Measurements from ENCODE around the gene AEBP1.

AEBP1 gene

DNA sequence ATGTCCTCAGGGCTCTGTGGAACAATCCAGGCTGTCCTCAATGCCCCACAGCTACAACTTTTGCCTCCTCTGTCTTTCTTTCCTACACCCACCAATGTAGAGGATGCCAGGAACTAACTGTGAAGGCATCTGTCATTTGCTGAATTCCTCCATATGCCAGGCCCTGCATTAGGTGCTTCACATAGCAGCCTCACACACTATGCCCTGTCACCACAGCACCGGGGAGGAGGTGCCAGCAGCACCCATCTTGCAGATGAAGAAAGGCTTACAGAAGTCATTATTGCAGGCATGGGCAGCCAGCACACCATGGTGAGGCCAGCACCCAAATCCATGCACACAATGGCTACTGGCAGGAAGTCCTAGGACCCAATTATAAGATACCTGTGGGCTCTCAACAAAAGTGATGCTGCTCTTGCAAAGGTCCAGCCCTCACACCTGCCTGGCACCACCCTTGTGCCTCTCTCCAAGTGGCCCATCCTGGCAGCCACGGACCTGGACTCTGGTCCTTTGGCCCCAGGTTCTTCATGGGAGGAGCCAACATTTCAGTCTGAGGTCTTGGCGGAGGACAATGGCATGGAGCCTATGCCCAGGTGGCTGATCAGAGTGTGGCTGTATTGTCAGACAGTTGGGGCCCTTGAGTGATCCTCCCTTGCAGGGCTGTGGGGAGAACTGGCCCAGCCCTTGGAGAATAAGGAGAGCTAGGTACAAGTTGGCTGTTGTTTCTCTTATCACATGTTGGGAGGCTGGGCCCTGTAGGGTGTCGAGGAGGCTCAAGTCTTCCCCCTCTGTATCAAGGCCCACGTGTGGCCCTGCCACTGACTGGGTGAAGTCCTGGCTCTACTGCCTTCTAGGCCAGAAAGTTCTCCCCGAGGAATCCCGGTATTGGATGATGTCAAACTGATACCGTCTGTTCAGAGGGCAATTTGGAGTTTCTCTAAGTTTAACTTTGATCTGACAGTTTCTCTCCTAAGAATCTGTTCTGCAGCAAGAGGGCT is 51.3 kb downstream of the AEBP1 start:
- TF ChIP-seq, protein P1, sequence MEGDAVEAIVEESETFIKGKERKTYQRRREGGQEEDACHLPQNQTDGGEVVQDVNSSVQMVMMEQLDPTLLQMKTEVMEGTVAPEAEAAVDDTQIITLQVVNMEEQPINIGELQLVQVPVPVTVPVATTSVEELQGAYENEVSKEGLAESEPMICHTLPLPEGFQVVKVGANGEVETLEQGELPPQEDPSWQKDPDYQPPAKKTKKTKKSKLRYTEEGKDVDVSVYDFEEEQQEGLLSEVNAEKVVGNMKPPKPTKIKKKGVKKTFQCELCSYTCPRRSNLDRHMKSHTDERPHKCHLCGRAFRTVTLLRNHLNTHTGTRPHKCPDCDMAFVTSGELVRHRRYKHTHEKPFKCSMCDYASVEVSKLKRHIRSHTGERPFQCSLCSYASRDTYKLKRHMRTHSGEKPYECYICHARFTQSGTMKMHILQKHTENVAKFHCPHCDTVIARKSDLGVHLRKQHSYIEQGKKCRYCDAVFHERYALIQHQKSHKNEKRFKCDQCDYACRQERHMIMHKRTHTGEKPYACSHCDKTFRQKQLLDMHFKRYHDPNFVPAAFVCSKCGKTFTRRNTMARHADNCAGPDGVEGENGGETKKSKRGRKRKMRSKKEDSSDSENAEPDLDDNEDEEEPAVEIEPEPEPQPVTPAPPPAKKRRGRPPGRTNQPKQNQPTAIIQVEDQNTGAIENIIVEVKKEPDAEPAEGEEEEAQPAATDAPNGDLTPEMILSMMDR (IDR thresholded peaks at IDR 0.05; ENCODE audit: insufficient read depth, missing control alignments), result no peak
- no peak for FAIRE-seq
- DNase-seq (ENCODE audit: insufficient read length, low spot score), result no peak

DNA sequence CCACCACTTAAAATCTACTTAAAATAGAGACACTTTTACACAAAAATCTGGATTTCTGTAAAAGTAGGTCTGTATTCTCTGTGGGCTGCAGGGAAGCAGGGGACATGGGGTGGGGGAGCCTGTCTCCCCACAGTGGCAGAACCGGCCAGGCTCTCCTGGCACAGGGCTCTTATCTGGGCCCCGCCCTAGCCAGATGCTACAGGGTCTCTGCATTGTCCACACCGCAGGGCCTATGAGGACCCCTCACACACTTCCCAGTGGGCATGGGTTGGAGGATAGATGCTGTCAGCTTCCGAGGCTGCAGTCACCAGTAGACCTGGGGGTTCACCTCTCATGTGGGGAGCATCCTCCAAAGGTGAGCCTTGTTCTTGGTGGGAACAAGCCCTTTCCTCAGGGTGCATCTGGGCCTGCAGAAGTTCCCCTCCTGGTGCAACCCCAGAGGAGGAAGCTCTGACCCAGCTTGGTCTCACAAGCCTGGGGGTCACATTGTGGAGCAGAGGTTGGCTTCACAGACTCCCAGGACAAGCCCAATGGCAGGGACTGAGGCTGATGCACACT is 52.4 kb downstream of the AEBP1 start:
- TF ChIP-seq, protein P1 (IDR thresholded peaks at IDR 0.05; ENCODE audit: insufficient read depth, missing control alignments), result no peak
- FAIRE-seq (no peak), DNase-seq (ENCODE audit: insufficient read length, low spot score) (no peak)

- TF ChIP-seq, protein P1 (IDR thresholded peaks at IDR 0.05; ENCODE audit: insufficient read depth, missing control alignments), result no peak
- DNase-seq (ENCODE audit: insufficient read length, low spot score) (no peak), FAIRE-seq (no peak)
Observed at GRCh38 chr7:44157116-44158080, 53.3 kb downstream of the AEBP1 start.

DNA sequence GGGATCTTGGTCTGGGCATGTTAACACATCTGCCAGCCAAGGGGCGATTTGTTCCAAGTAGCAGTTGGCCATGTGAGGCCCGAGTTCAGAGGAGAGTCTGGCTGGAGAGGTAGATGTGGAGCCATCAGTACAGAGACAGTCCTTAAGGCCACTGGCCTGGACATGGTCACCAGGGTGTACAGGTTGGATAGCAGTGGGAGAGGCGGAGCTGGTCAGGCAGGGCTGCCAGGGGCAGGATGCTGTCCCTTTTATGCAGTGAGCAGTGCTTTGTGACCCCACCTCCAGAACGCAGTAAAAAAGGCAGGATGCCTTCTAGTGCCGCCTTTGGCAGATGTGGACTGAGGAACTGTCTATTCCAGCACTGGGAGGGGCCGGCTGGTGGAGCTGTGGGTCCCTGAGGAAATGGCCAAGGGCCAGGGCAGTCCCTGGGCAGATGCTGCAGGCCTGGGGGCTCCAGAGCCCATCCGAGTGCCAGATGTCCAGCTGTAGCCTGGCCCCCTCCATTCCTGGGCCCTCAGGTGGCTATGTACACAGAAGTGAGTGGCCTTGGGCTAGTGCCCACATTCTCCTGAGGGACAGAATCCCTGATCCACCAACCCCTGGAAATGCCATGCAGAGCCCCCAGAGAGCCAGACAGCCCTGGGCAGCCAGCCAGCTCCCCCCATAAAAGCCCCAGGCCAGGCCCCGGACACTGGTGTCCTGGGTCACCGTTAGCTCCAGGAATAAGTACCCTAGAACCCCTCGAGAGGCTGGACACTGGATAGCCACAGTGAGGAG is 54.1 kb downstream of the AEBP1 start:
- TF ChIP-seq, protein P1 (IDR thresholded peaks at IDR 0.05; ENCODE audit: insufficient read depth, missing control alignments), result no peak

GRCh38 chr7:44158873-44159631 is 54.9 kb downstream of the AEBP1 start:
- DNase-seq (ENCODE audit: insufficient read length, low spot score), result no peak
- TF ChIP-seq, protein P1 (IDR thresholded peaks at IDR 0.05; ENCODE audit: insufficient read depth, missing control alignments), result no peak
- FAIRE-seq, result no peak

More for the DNA sequence above, 54.1 kb downstream of the AEBP1 start:
- no peak for FAIRE-seq
- no peak for DNase-seq (ENCODE audit: insufficient read length, low spot score)
